Right cardiac atrium (tissue), 5 donors: ENCODE results near the gene LIMK2. TPM values are rescaled to one million over a fixed set of nuclear protein-coding genes. Genes with fewer than 3 reads are reported as not detected.

Experiments used
- ATAC-seq, 2 donors: fragments of 200-7000 bp; cut with Tn5 transposase; one replicate each; pipeline versions ENCODE4 v1.8.0 to v1.9.1; 2020; ENCODE audit warnings: moderate library complexity in 2 of 2, mild to moderate bottlenecking in 1 of 2
- DNase-seq, 3 donors: peaks; one replicate each; pipeline ENCODE4 v3.0.0-alpha.2; 2020
- H3K27ac ChIP-seq: one replicate; pipeline ENCODE4 v1.5.1; 2013; ENCODE audit warnings: mild to moderate bottlenecking, low read length, control low read depth, moderate library complexity
- H3K27me3 ChIP-seq: one replicate; pipeline ENCODE4 v1.6.1; 2013; ENCODE audit not compliant: control insufficient read depth, insufficient read depth
- H3K4me1 ChIP-seq: one replicate; pipeline ENCODE4 v1.6.1; 2013; ENCODE audit warnings: low read length; ENCODE audit not compliant: control insufficient read depth, insufficient read depth
- H3K4me3 ChIP-seq: one replicate; pipeline ENCODE4 v1.5.1; 2013; ENCODE audit warnings: low read length, control low read depth
- H3K9me3 ChIP-seq: one replicate; pipeline ENCODE4 v1.6.1; 2013; ENCODE audit warnings: low read length; ENCODE audit not compliant: control insufficient read depth
- WGBS: extraction: QIAGEN DNeasy Blood & Tissue Kit; methylation state at CpG from one replicate; pipeline ENCODE4 v1.1.7; 2013; 5-methylcytosine and 5-hydroxymethylcytosine counted together
- intact Hi-C, 4 donors: fragments of 100-400 bp; cut with DNase I; formaldehyde crosslinking; loops; one replicate each; pipeline versions ENCODE4 v1.11.0 to v1.14.0; 2022 to 2023
- polyA plus RNA-seq: library from polyadenylated mRNA; stranded (reverse); fragments of 200-250 nt; gene quantifications from one replicate; pipeline ENCODE4 v1.2.3, GENCODE V29; 2013
- total RNA-seq, 4 donors: library from RNA; stranded (reverse); fragmentation: NEBNext Ultra II Directional; extraction: Animal tissue kit (Norgen Biotek cat#: 25700); gene quantifications; one replicate each; pipeline ENCODE4 v1.2.1, GENCODE V29; 2021
- donor health status: healthy with polysubstance abuse.
- donor health status: DM: no; HTN: yes; CAD: no.
- donor health status: DM: no; HTN: no; CAD: no.
- donor health status: DM: no; HTN: yes; CAD: no; lungs with severe emphysema.
- donor health status: DM: yes; HTN: yes; CAD: no.

Gene LIMK2
- total and polyA plus RNA-seq, 5 donors, result 6.5 to 12.1 (median 10.2) TPM

- DNase-seq, result no peak
- Histone ChIP-seq H3K4me1 (no peaks in the 10 kb centered on the region), H3K27me3 (no peaks in the 10 kb centered on the region), H3K9me3 (no peaks in the 10 kb centered on the region), H3K27ac (no peak overlapping the region), H3K4me3 (no peak overlapping the region)
- no peak for ATAC-seq
- 81% methylated on average over 8 of the region's 8 CpGs for WGBS
- intact Hi-C loops, result no loop called here
These were observed 111.8 kb downstream of the LIMK2 start for GRCh38 chr22:31323578-31324550.

GRCh38 chr22:31326877-31327276, 114.8 kb downstream of the LIMK2 start:
- 94% methylated on average over 9 of the region's 9 CpGs for WGBS
- no peak overlapping the region for H3K4me3 ChIP-seq
- no peak for ATAC-seq
- H3K27ac ChIP-seq, result no peak overlapping the region
- H3K4me1 ChIP-seq, result no peaks in the 10 kb centered on the region
- H3K27me3 ChIP-seq, result no peaks in the 10 kb centered on the region
- intact Hi-C loops, result no loop called here
- no peak for DNase-seq
- no peaks in the 10 kb centered on the region for H3K9me3 ChIP-seq

- no peaks in the 10 kb centered on the region for H3K27me3 ChIP-seq
- H3K9me3 ChIP-seq, result no peaks in the 10 kb centered on the region
- no peak overlapping the region for H3K4me3 ChIP-seq
- no peaks in the 10 kb centered on the region for H3K4me1 ChIP-seq
- WGBS, result 67% methylated on average over 9 of the region's 9 CpGs
- no peak overlapping the region for H3K27ac ChIP-seq
- peak; percentile 75 to 88 (median 82) for DNase-seq
- intact Hi-C loops, result no loop called here
- peak; percentile 79 to 92 for ATAC-seq
These were observed 115.9 kb downstream of the LIMK2 start for GRCh38 chr22:31327806-31328543.

GRCh38 chr22:31328544-31328960, 116.5 kb downstream of the LIMK2 start:
- intact Hi-C loops, result no loop called here
- Histone ChIP-seq H3K4me1 (no peaks in the 10 kb centered on the region), H3K27me3 (no peaks in the 10 kb centered on the region), H3K4me3 (no peak overlapping the region), H3K9me3 (no peaks in the 10 kb centered on the region), H3K27ac (no peak overlapping the region)
- DNase-seq (no peak), ATAC-seq (no peak)
- 91% methylated on average over 13 of the region's 13 CpGs for WGBS

GRCh38 chr22:31329029-31329428, 116.9 kb downstream of the LIMK2 start:
- WGBS, result 82% methylated on average over 4 of the region's 4 CpGs
- intact Hi-C loops, result no loop called here
- DNase-seq (no peak), ATAC-seq (no peak)
- H3K4me1 ChIP-seq, result no peaks in the 10 kb centered on the region
- H3K27me3 ChIP-seq, result no peaks in the 10 kb centered on the region
- H3K27ac ChIP-seq, result no peak overlapping the region
- H3K9me3 ChIP-seq, result no peaks in the 10 kb centered on the region
- H3K4me3 ChIP-seq, result no peak overlapping the region

Other genes with a start within 250 kb of the LIMK2 start
- 10 to 100 TPM; 17.0 to 24.0 (median 17.3) TPM for gene MORC2, start 243.5 kb upstream of the LIMK2 start, total RNA-seq
- gene MORC2, start 243.5 kb upstream of the LIMK2 start, polyA plus RNA-seq, result 15.8 TPM
- gene TUG1, start 243.0 kb upstream of the LIMK2 start, total RNA-seq, result 10 to 100 TPM; 42.1 to 56.2 (median 47.3) TPM
- gene TUG1, start 243.0 kb upstream of the LIMK2 start, polyA plus RNA-seq, result 22.8 TPM
- gene SMTN, start 131.0 kb upstream of the LIMK2 start, total RNA-seq, result 100 to 1,000 TPM; 156 to 233 (median 217) TPM
- gene SMTN, start 131.0 kb upstream of the LIMK2 start, polyA plus RNA-seq, result 192 TPM
- gene SELENOM, start 104.7 kb upstream of the LIMK2 start, total RNA-seq, result 100 to 1,000 TPM; 167 to 205 (median 176) TPM
- 219 TPM for gene SELENOM, start 104.7 kb upstream of the LIMK2 start, polyA plus RNA-seq
- 10 to 100 TPM; 28.8 to 62.1 (median 50.7) TPM for gene INPP5J, start 89.3 kb upstream of the LIMK2 start, total RNA-seq
- 28.9 TPM for gene INPP5J, start 89.3 kb upstream of the LIMK2 start, polyA plus RNA-seq
- gene PLA2G3, start 71.8 kb upstream of the LIMK2 start, total RNA-seq, result not detected
- not detected for gene PLA2G3, start 71.8 kb upstream of the LIMK2 start, polyA plus RNA-seq
- 10 to 100 TPM; 20.3 to 23.2 (median 21.6) TPM for gene RNF185, start 52.1 kb upstream of the LIMK2 start, total RNA-seq
- 15.1 TPM for gene RNF185, start 52.1 kb upstream of the LIMK2 start, polyA plus RNA-seq
- gene PIK3IP1, start 80.2 kb downstream of the LIMK2 start, total RNA-seq, result 10 to 100 TPM in 2 of 4 donors, 1 to 10 TPM in 2; 5.9 to 17.6 (median 10.8) TPM
- gene PIK3IP1, start 80.2 kb downstream of the LIMK2 start, polyA plus RNA-seq, result 14.0 TPM
- gene PATZ1, start 134.0 kb downstream of the LIMK2 start, total RNA-seq, result 10 to 100 TPM; 12.2 to 16.4 (median 14.4) TPM
- gene PATZ1, start 134.0 kb downstream of the LIMK2 start, polyA plus RNA-seq, result 8.4 TPM
- 10 to 100 TPM; 53.5 to 73.3 (median 62.5) TPM for gene DRG1, start 187.3 kb downstream of the LIMK2 start, total RNA-seq
- gene DRG1, start 187.3 kb downstream of the LIMK2 start, polyA plus RNA-seq, result 48.0 TPM